Nephron (organoid): ENCODE results near the gene CKS1B.

Experiments
- H3K27ac Mint-ChIP-seq, 3 experiments: 2 replicates each; pipeline ENCODE4 v1.8.0; 2020; ENCODE audit warnings: mixed read lengths in 3 of 3, mild to moderate bottlenecking in 2 of 3, moderate library complexity in 1 of 3
- H3K27me3 Mint-ChIP-seq: 2 replicates; pipeline ENCODE4 v1.8.0; 2021; ENCODE audit warnings: low read depth, mild to moderate bottlenecking, moderate library complexity, mixed read lengths
- H3K36me3 Mint-ChIP-seq: 2 replicates; pipeline ENCODE4 v1.8.0; 2020; ENCODE audit warnings: low read depth, mixed read lengths
- H3K4me1 Mint-ChIP-seq: 2 replicates; pipeline ENCODE4 v1.8.0; 2020; ENCODE audit warnings: mixed read lengths
- H3K4me3 Mint-ChIP-seq, 3 experiments: 2 replicates each; pipeline ENCODE4 v1.8.0; 2020; ENCODE audit warnings: mild to moderate bottlenecking in 3 of 3, mixed read lengths in 3 of 3, moderate library complexity in 2 of 3
- H3K9me3 Mint-ChIP-seq: 2 replicates; pipeline ENCODE4 v1.8.0; 2020; ENCODE audit warnings: mixed read lengths
- TF ChIP-seq, protein P1 (sequence below), 3 experiments: fragments of 200-600 bp; sonication (generic); IDR thresholded peaks; one replicate each; pipeline ENCODE4 v1.5.0; 2021; ENCODE audit warnings: antibody characterized with exemption in 3 of 3; ENCODE audit not compliant: unreplicated experiment in 3 of 3

Gene CKS1B

DNA sequence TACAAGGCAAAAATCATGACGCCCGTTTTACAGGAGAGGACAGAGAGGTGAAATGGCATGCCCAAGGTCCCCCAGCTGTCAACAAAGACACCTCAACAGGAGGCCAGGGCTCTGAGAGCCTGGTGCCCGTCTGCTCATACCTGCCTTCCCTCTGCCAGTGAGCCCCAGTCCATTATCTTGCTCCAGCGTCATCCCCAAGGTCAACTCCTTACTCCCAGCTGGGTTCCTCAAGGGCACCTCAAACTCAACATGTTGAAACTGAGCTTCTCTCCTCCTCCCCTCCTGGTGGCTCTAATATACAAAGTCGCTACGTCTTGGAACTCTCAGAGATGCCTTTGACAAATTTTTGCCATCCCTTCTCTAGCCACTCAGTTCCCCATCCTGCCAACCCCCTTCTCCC is 21.8 kb upstream of the CKS1B start:
- TF ChIP-seq, protein P1, sequence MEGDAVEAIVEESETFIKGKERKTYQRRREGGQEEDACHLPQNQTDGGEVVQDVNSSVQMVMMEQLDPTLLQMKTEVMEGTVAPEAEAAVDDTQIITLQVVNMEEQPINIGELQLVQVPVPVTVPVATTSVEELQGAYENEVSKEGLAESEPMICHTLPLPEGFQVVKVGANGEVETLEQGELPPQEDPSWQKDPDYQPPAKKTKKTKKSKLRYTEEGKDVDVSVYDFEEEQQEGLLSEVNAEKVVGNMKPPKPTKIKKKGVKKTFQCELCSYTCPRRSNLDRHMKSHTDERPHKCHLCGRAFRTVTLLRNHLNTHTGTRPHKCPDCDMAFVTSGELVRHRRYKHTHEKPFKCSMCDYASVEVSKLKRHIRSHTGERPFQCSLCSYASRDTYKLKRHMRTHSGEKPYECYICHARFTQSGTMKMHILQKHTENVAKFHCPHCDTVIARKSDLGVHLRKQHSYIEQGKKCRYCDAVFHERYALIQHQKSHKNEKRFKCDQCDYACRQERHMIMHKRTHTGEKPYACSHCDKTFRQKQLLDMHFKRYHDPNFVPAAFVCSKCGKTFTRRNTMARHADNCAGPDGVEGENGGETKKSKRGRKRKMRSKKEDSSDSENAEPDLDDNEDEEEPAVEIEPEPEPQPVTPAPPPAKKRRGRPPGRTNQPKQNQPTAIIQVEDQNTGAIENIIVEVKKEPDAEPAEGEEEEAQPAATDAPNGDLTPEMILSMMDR (IDR thresholded peaks at IDR 0.05; ENCODE audit: unreplicated experiment in 3 of 3) = no peak
- H3K36me3 Mint-ChIP-seq = peaks cover 12% of the 10 kb centered on the region
- H3K4me3 Mint-ChIP-seq = peak overlapping the region; percentile 12 to 46 (median 39)
- H3K27ac Mint-ChIP-seq = peak overlapping the region; percentile 21 to 86 (median 84)
- peaks cover 57% of the 10 kb centered on the region for H3K4me1 Mint-ChIP-seq
- H3K27me3 Mint-ChIP-seq = no peaks in the 10 kb centered on the region
- H3K9me3 Mint-ChIP-seq = no peaks in the 10 kb centered on the region

DNA sequence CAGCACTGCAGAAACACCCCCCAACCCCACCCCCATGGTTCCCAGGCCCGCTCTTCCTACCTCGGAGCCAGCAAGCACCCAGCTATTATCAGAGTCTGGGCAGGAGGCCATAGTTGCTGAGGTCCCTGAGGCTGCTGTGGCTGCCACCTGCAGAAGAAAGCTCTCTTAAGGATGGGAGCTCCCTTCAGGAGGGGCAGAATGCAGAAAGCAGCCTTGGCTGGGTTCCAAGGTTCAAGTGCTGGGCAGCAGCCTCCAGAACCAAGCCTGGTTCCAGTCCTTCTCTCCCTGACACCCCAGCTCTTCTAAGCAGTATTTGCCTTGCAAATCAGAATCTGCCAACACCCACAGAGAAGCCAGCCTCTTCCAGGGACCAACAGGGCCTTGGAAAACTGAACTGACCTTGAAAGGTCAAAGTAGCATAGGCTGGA is 20.9 kb upstream of the CKS1B start:
- H3K27me3 Mint-ChIP-seq = no peaks in the 10 kb centered on the region
- H3K36me3 Mint-ChIP-seq = peaks cover 17% of the 10 kb centered on the region
- peaks cover 66% of the 10 kb centered on the region for H3K4me1 Mint-ChIP-seq
- H3K4me3 Mint-ChIP-seq = peak overlapping the region in 2 of 3 experiments; percentile 90 to 91
- H3K27ac Mint-ChIP-seq = peak overlapping the region in 1 of 3 experiments; percentile 98
- no peaks in the 10 kb centered on the region for H3K9me3 Mint-ChIP-seq
- TF ChIP-seq, protein P1 (IDR thresholded peaks at IDR 0.05; ENCODE audit: unreplicated experiment in 3 of 3) = no peak

DNA sequence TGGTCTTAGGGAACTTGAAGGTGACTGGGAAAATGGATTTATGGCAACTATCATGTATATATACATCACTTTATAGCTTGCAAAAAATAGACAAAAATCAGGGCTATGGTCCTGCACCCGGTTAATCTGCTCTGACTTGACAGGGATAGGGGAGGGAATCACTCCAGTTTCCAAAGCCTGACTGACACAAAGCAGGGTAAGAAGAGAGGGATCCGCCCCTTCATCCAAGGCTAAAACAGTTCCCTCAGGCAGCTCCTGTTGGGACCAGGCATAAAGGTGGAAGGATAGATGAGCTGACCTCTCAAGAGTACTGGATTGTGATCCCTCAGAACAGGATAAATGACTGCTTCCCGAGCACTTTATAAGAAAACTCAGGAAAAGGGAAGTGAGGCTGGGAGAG is 19.9 kb upstream of the CKS1B start:
- Mint-ChIP-seq H3K4me3 (peak overlapping the region; percentile 87 to 91 (median 90)), H3K27ac (peak overlapping the region; percentile 95 to 98 (median 98)), H3K4me1 (peaks cover 66% of the 10 kb centered on the region), H3K36me3 (peaks cover 14% of the 10 kb centered on the region), H3K9me3 (no peaks in the 10 kb centered on the region), H3K27me3 (no peaks in the 10 kb centered on the region)
- TF ChIP-seq, protein P1 (IDR thresholded peaks at IDR 0.05; ENCODE audit: unreplicated experiment in 3 of 3) = no peak

DNA sequence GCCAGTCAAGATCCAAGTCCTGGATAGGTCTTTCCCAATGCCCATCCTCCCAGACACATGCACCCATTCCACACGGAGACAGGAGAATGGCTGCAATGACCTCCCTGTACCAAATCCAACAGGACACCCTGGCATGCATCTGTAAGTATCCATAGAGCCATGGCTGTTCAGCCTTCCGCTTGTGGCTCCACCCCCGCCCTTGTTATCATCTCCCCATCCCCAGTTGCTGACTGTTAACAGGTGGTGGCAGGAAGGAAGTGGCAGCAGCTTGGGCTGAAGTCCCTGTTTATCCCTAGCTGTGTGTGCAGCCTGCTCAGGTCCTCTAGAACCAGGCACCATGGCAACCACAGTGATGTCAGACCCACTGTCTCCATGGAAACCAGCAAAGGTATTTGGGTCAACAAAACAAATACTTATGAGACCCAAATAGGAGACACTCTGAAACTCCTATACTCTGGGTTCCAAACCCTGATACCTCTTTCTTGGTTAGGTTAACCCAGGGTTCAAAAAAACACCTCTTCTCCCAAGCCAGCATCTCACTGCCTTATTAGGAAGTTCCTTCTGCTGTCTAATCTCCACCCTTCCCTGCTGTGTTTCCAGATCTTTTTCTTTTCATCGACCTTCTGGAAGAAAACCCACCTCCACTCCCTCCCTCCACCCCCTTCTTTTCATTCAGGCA is 19.3 kb upstream of the CKS1B start:
- Mint-ChIP-seq H3K36me3 (peaks cover 14% of the 10 kb centered on the region), H3K4me3 (peak overlapping the region; percentile 87 to 91 (median 90)), H3K4me1 (peaks cover 66% of the 10 kb centered on the region), H3K9me3 (no peaks in the 10 kb centered on the region), H3K27ac (peak overlapping the region; percentile 95 to 98 (median 98)), H3K27me3 (no peaks in the 10 kb centered on the region)
- TF ChIP-seq, protein P1 (IDR thresholded peaks at IDR 0.05; ENCODE audit: unreplicated experiment in 3 of 3) = no peak

DNA sequence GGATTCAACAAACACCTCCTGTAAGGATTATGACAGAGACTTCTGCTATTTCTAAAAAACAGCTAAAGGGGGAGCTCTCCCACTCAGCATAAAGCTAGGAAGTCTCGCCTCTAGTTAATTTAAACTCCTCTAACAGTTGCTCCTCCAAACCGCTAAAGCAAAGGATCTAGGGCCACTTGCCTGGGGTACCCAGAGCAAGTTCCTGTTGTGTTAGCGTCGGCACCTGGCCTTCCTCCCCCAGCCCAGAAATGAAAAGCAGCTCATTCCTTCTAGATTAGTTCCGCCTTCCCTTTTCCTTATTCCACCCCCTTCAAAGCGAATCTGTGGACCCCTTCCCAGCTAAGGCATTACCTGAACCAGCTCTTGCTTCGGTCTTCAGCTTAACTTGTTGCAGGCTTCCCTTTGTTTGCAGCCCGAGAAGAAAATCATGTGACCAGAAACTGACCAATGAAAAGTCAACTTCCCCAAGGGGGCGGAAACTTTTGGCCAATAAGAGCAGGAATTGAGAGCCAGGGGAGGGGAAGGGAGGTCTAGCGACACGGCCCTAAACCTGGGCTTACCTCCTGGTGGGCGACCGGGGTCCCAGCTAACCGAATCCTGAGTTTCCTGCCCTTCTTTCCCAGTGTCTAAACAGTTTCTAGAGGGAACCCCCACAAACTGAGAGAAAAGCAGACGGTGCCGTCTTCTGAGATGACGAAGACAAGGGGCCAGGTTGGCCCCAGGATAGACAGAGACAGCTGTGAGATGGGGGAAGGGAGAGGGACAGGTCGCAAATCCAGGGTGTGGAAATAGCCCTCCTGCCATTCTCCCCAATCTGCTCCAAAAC is 18.6 kb upstream of the CKS1B start, which contains the start of gene PBXIP1:
Gene PBXIP1 (minus strand): TSS at position 382 of the 826 bp plus-strand sequence. CDS start 2,378 bp downstream, outside the sequence.
- Mint-ChIP-seq H3K36me3 (peaks cover 8% of the 10 kb centered on the region), H3K27ac (peak within 1 kb of the TSS; percentile 95 to 98 (median 98))
- TF ChIP-seq, protein P1 (IDR thresholded peaks at IDR 0.05; ENCODE audit: unreplicated experiment in 3 of 3) = peak; percentile 23 to 46 (median 39)

More for the DNA sequence above, 18.6 kb upstream of the CKS1B start, which contains the start of gene PBXIP1:
- peak within 1 kb of the TSS; percentile 87 to 91 (median 90) for H3K4me3 Mint-ChIP-seq
- H3K4me1 Mint-ChIP-seq = peaks cover 72% of the 10 kb centered on the region
- no peaks in the 10 kb centered on the region for H3K9me3 Mint-ChIP-seq
- no peaks in the 10 kb centered on the region for H3K27me3 Mint-ChIP-seq
